ENCODE measurements around the gene RASGRP4. TPM values are rescaled to one million over a fixed set of nuclear protein-coding genes. Genes with fewer than 3 reads are reported as not detected.

Gene RASGRP4
- total and polyA plus RNA-seq, 7 donors: 0.69 to 3.6 (median 3.0) TPM

DNA sequence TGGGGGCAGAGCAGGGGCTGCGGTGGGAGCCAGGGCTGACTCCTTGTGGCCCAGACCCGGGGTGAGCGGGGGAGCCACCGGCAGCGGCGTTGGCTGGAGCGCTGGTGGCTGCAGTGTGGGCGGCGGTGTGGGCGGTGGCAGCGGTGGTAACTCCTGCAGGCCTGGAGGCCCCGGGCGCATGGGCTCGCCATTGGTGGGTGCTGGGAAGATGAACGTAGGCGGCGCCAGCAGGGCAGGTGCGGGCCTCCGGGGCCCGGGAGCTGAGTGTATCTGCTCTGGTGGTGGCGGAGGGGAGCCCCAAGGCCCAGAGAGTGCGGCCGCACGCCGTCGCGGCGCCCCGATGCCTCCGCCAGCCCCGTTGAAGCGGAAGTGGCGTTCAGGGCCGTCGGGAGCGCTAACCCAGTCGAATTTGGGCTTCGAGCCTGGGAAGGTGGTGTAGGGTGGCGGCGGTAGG lies 40.2 kb downstream of the RASGRP4 start:
- Histone ChIP-seq H3K27ac (no peak overlapping the region), H3K36me3 (peaks cover 33 to 46% (median 34%) of the 10 kb centered on the region in 4 donors), H3K4me3 (no peak overlapping the region), H3K27me3 (peaks cover 15 to 99% (median 81%) of the 10 kb centered on the region in 3 donors), H3K4me1 (peaks cover 0 to 37% (median 33%) of the 10 kb centered on the region in 4 donors), H3K9me3 (no peaks in the 10 kb centered on the region)
- no peak for DNase-seq
- intact Hi-C loops (cut with DNase I): no loop called here
- no peak for TF ChIP-seq POLR2AphosphoS5 (IDR thresholded peaks at IDR 0.05)
- TF ChIP-seq, protein P1, sequence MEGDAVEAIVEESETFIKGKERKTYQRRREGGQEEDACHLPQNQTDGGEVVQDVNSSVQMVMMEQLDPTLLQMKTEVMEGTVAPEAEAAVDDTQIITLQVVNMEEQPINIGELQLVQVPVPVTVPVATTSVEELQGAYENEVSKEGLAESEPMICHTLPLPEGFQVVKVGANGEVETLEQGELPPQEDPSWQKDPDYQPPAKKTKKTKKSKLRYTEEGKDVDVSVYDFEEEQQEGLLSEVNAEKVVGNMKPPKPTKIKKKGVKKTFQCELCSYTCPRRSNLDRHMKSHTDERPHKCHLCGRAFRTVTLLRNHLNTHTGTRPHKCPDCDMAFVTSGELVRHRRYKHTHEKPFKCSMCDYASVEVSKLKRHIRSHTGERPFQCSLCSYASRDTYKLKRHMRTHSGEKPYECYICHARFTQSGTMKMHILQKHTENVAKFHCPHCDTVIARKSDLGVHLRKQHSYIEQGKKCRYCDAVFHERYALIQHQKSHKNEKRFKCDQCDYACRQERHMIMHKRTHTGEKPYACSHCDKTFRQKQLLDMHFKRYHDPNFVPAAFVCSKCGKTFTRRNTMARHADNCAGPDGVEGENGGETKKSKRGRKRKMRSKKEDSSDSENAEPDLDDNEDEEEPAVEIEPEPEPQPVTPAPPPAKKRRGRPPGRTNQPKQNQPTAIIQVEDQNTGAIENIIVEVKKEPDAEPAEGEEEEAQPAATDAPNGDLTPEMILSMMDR (IDR thresholded peaks at IDR 0.05): no peak
- no peak for TF ChIP-seq POLR2A (IDR thresholded peaks at IDR 0.05)
- no peak for TF ChIP-seq EP300 (IDR thresholded peaks at IDR 0.05)
- WGBS, 2 donors: 62 to 88% methylated on average over 40 of the region's 40 CpGs

DNA sequence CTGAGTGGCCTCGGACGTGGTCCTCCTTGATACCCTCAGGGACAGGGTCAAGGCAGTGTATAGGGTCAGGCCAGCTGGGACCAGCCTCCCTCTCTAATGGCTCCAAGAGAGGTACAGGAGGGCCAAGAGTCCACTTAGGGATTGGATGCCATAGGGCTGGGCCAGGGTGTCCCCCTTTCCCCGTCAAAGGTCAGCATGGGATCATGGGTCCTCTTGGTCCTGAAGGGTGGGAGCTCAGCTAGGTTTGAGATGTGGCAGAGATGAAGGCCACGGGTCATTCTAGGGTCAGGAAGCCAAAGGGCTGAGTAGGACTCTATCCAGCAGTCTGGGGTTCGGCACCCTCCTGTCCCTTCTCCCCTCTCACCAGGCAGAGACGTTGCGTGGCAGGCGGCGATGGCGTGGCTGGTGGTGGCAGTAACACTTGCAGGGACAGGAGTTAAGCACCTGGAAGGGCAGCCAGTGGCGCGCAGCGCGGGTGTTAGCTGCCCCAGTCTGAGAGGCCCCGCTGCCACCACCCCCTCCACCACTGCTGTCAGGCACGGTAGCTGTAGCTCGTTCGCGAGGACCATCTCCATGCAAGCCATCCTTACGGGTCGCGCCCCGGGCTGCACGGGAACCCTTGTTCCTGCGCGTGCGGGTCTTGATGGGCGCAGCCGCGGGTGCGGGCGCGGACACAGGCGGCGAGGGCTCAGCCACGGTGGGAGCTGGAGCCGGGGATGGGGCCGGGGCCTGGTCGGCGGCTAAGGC lies 40.8 kb downstream of the RASGRP4 start:
- H3K4me1 ChIP-seq: peaks cover 0 to 37% (median 33%) of the 10 kb centered on the region in 4 donors
- peaks cover 37 to 52% (median 39%) of the 10 kb centered on the region in 4 donors for H3K36me3 ChIP-seq
- H3K9me3 ChIP-seq: no peaks in the 10 kb centered on the region
- 89 to 92% methylated on average over 40 of the region's 40 CpGs for WGBS, 2 donors
- H3K27me3 ChIP-seq: peaks cover 15 to 99% (median 86%) of the 10 kb centered on the region in 3 donors
- no peak overlapping the region for H3K27ac ChIP-seq
- no peak overlapping the region for H3K4me3 ChIP-seq
- DNase-seq: no peak
- intact Hi-C loops (cut with DNase I): no loop called here
- no peak for TF ChIP-seq EP300 (IDR thresholded peaks at IDR 0.05)
- no peak for TF ChIP-seq POLR2AphosphoS5 (IDR thresholded peaks at IDR 0.05)

DNA sequence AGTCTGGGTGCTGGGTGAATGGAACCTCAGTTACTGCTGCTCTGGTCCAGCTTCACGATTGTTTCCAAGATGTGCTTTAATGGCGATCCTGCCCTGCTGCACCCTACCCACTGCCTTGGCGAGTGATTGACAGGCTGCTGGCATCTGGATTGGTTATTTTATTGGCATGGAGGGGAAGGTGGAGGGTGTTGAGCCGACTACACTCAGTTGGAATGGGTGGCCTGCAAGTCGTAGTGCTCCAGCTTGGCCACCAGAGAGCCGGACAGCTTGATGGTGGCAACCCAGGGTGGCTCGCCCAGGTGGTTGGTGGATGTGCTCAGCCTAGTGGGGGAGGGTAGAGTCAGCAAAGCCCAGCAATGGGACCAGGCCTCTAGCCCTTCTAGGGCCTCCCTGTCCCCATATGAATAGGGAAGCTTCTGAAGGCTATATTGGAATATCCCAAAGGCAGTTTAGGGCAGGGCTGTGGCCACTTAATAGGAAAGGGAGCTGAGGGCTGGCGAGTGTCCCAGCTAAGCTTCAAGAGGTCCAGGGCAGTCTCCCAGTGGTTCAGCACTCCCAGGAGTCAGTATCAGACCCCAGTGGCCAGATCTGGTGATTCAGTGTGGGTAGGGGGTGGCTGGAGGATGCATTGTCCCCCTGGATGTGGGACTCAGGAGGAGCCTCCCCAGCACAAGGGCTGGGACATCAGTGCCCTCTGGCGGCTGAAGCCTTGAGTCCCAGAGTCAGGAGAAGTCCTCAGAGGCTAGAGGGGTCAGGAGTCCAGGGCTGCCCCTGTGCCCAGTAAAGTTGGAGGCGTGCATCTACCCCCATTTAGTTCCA lies 41.6 kb downstream of the RASGRP4 start:
- no peak for TF ChIP-seq POLR2A (IDR thresholded peaks at IDR 0.05)
- TF ChIP-seq, protein P1 (IDR thresholded peaks at IDR 0.05): no peak
- TF ChIP-seq EP300 (IDR thresholded peaks at IDR 0.05): no peak
- no peak for TF ChIP-seq POLR2AphosphoS5 (IDR thresholded peaks at IDR 0.05)
- H3K27ac ChIP-seq: no peak overlapping the region
- DNase-seq: no peak
- H3K4me1 ChIP-seq: peaks cover 0 to 34% (median 32%) of the 10 kb centered on the region in 4 donors
- intact Hi-C loops (cut with DNase I): no loop called here
- H3K4me3 ChIP-seq: no peak overlapping the region
- peaks cover 41 to 60% (median 45%) of the 10 kb centered on the region in 4 donors for H3K36me3 ChIP-seq
- no peaks in the 10 kb centered on the region for H3K9me3 ChIP-seq
- WGBS, 2 donors: 85 to 90% methylated on average over 10 of the region's 10 CpGs
- H3K27me3 ChIP-seq: peaks cover 15 to 93% (median 92%) of the 10 kb centered on the region in 3 donors

DNA sequence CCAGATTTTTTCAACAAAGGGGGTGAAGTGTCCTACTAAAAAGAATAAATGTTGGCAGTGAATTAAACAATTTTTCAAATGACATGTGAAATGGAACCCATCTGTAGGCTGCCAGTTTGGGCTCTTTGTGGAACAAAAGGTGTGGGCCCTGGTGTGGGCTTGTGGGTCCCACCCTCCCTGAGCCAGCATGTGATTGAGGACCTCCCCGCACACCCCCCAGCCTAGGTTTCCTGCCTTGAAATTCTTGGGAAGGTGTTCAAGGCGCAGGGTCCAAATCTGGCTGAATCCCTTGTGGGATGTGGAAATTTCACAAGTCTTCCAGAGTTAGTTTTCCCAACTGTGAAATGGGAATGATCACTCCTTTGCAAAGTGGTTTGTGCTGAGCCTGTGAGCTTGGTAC lies 42.3 kb downstream of the RASGRP4 start:
- Histone ChIP-seq H3K9me3 (no peaks in the 10 kb centered on the region), H3K27ac (no peak overlapping the region), H3K4me3 (no peak overlapping the region), H3K4me1 (peaks cover 0 to 28% (median 25%) of the 10 kb centered on the region in 4 donors), H3K36me3 (peaks cover 45 to 67% (median 50%) of the 10 kb centered on the region in 4 donors), H3K27me3 (peaks cover 15 to 91% (median 86%) of the 10 kb centered on the region in 3 donors)
- WGBS, 2 donors: 97% methylated on average over 2 of the region's 2 CpGs
- TF ChIP-seq EP300 (IDR thresholded peaks at IDR 0.05) (no peak), POLR2AphosphoS5 (IDR thresholded peaks at IDR 0.05) (no peak), POLR2A (IDR thresholded peaks at IDR 0.05) (no peak)
- TF ChIP-seq, protein P1 (IDR thresholded peaks at IDR 0.05): no peak
- intact Hi-C loops (cut with DNase I): no loop called here
- no peak for DNase-seq

DNA sequence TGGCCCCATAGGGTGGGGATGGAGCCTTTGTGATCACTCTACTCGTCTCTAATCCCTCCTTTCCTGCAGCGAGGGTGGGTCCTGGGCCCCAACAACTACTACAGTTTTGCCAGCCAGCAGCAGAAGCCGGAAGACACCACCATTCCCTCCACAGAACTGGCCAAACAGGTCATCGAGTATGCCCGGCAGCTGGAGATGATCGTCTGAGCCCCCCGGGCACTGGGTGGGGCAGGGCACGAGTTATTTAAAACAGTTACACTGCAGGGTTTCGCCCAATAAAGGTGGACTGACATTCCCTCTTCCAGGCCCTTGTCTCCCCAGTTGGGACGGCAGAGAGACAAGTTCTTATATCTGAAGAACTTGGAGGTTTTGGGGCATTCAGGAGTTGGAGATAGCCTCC lies 42.8 kb downstream of the RASGRP4 start:
- Histone ChIP-seq H3K4me3 (no peak overlapping the region), H3K27ac (no peak overlapping the region), H3K27me3 (peaks cover 11 to 85% (median 80%) of the 10 kb centered on the region in 3 donors), H3K4me1 (peaks cover 0 to 22% (median 20%) of the 10 kb centered on the region in 4 donors), H3K36me3 (peaks cover 45 to 69% (median 51%) of the 10 kb centered on the region in 4 donors), H3K9me3 (no peaks in the 10 kb centered on the region)
- no peak for TF ChIP-seq EP300 (IDR thresholded peaks at IDR 0.05)
- no peak for DNase-seq
- intact Hi-C loops (cut with DNase I): no loop called here
- WGBS, 2 donors: 87 to 90% methylated on average over 10 of the region's 10 CpGs
